Trophoblast cell (in vitro differentiated cells and primary cell): ENCODE measurements around the gene TRDN.

ENCODE experiments used
- DNase-seq, 2 donors: peaks; one replicate each; pipeline ENCODE4 v3.0.0-alpha.2; 2016
- H2AFZ ChIP-seq: 2 replicates; pipeline ENCODE4 v1.6.1; 2013; ENCODE audit warnings: low read length, moderate library complexity, mild to moderate bottlenecking; ENCODE audit not compliant: insufficient read depth, poor library complexity
- H2AK5ac ChIP-seq: 2 replicates; pipeline ENCODE4 v1.6.1; 2013; ENCODE audit warnings: mild to moderate bottlenecking, low read length
- H2BK120ac ChIP-seq: 2 replicates; pipeline ENCODE4 v1.6.1; 2013; ENCODE audit warnings: low read length, mild to moderate bottlenecking, moderate library complexity; ENCODE audit not compliant: insufficient read depth, poor library complexity
- H2BK12ac ChIP-seq: 2 replicates; pipeline ENCODE4 v1.6.1; 2013; ENCODE audit warnings: mild to moderate bottlenecking, low read length, moderate library complexity
- H2BK5ac ChIP-seq: 2 replicates; pipeline ENCODE4 v1.6.1; 2013; ENCODE audit warnings: low read length, low read depth, moderate library complexity, mild to moderate bottlenecking; ENCODE audit not compliant: poor library complexity
- H3K14ac ChIP-seq: 2 replicates; pipeline ENCODE4 v1.6.1; 2013; ENCODE audit warnings: mild to moderate bottlenecking, low read length
- H3K18ac ChIP-seq: 2 replicates; pipeline ENCODE4 v1.6.1; 2013; ENCODE audit warnings: mild to moderate bottlenecking, low read length
- H3K23ac ChIP-seq: 2 replicates; pipeline ENCODE4 v1.6.1; 2013; ENCODE audit warnings: low read length
- H3K27ac ChIP-seq: 2 replicates; pipeline ENCODE4 v1.5.1; 2013; ENCODE audit warnings: low read depth, mild to moderate bottlenecking, inconsistent platforms, low read length, moderate library complexity
- H3K27me3 ChIP-seq: 2 replicates; pipeline ENCODE4 v1.6.1; 2013; ENCODE audit warnings: inconsistent platforms, mild to moderate bottlenecking, low read length, moderate library complexity; ENCODE audit not compliant: insufficient read depth
- H3K36me3 ChIP-seq, 2 experiments: 1 replicate in 1 of 2; 2 replicates in 1 of 2; pipeline ENCODE4 v1.6.1; 2013; ENCODE audit warnings: low read length in 2 of 2, mild to moderate bottlenecking in 2 of 2, moderate library complexity in 1 of 2; ENCODE audit not compliant: insufficient read depth in 2 of 2, control insufficient read depth in 1 of 2
- H3K4ac ChIP-seq: 2 replicates; pipeline ENCODE4 v1.6.1; 2013; ENCODE audit warnings: low read depth, mild to moderate bottlenecking, low read length, moderate library complexity
- H3K4me1 ChIP-seq, 2 experiments: 1 replicate in 1 of 2; 2 replicates in 1 of 2; pipeline ENCODE4 v1.6.1; 2013; ENCODE audit warnings: low read length in 2 of 2, mild to moderate bottlenecking in 2 of 2, moderate library complexity in 1 of 2; ENCODE audit not compliant: insufficient read depth in 2 of 2, control insufficient read depth in 1 of 2
- H3K4me2 ChIP-seq: 2 replicates; pipeline ENCODE4 v1.6.1; 2013; ENCODE audit warnings: inconsistent platforms, mild to moderate bottlenecking, low read length, moderate library complexity
- H3K4me3 ChIP-seq: 2 replicates; pipeline ENCODE4 v1.5.1; 2013; ENCODE audit warnings: mild to moderate bottlenecking, low read depth, low read length, inconsistent platforms
- H3K79me1 ChIP-seq: one replicate; pipeline ENCODE4 v1.6.1; 2013; ENCODE audit warnings: low read length
- H3K79me2 ChIP-seq: 2 replicates; pipeline ENCODE4 v1.6.1; 2013; ENCODE audit warnings: low read length, mild to moderate bottlenecking; ENCODE audit not compliant: control insufficient read depth, insufficient read depth, poor library complexity
- H3K9ac ChIP-seq: 2 replicates; pipeline ENCODE4 v1.6.1; 2013; ENCODE audit warnings: mild to moderate bottlenecking, low read length
- H3K9me3 ChIP-seq: 2 replicates; pipeline ENCODE4 v1.6.1; 2013; ENCODE audit warnings: low read depth, mild to moderate bottlenecking, control low read depth, inconsistent platforms, low read length; ENCODE audit not compliant: insufficient read depth
- H4K12ac ChIP-seq: 2 replicates; pipeline ENCODE4 v1.6.1; 2013; ENCODE audit warnings: low read depth, mild to moderate bottlenecking, low read length, moderate library complexity
- H4K8ac ChIP-seq: 2 replicates; pipeline ENCODE4 v1.6.1; 2013; ENCODE audit warnings: low read depth, mild to moderate bottlenecking, low read length, moderate library complexity
- H4K91ac ChIP-seq: one replicate; pipeline ENCODE4 v1.6.1; 2013; ENCODE audit warnings: low read depth, mild to moderate bottlenecking, low read length, moderate library complexity
- WGBS: extraction: QIAGEN DNeasy Blood & Tissue Kit; methylation state at CpG from one replicate; pipeline ENCODE4 v1.1.7; 2013; ENCODE audit warnings: missing lambda C conversion rate; ENCODE audit not compliant: insufficient read length, insufficient coverage; ENCODE audit errors: extremely low coverage; 5-methylcytosine and 5-hydroxymethylcytosine counted together

The TRDN gene

DNA sequence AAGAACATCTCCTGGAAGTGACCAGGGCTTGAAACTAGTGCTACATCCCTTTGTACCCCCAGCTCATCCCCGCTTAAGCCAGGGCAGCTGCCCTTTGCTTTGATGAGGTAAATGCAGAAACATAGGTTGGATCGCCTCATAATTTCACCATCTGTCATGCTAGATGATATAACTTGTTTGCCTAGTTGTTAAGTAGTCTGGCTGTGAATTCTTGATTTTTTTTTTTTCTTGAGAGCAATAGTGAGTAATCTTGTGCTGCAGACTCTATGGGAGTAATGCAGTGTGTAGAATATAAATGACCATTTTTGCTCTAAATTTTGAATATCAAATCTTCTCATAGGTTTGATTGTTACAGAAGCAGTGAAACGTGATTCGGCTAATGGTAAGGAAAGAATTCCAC is 4.1 kb downstream of the TRDN start:
- DNase-seq: no peak
- Histone ChIP-seq H2BK120ac (no peak overlapping the region), H3K4ac (no peak overlapping the region), H3K27me3 (no peaks in the 10 kb centered on the region), H3K79me1 (no peaks in the 10 kb centered on the region), H3K27ac (no peak overlapping the region), H3K36me3 (no peaks in the 10 kb centered on the region), H3K18ac (no peak overlapping the region), H3K14ac (no peak overlapping the region), H3K4me3 (no peak overlapping the region), H3K4me1 (no peaks in the 10 kb centered on the region), H4K12ac (no peak overlapping the region), H2BK5ac (no peak overlapping the region), H2BK12ac (no peak overlapping the region), H4K91ac (no peak overlapping the region), H3K9me3 (no peaks in the 10 kb centered on the region), H3K4me2 (no peak overlapping the region), H2AK5ac (no peak overlapping the region), H2AFZ (no peak overlapping the region), H3K79me2 (no peaks in the 10 kb centered on the region), H4K8ac (no peak overlapping the region), H3K9ac (no peak overlapping the region), H3K23ac (no peak overlapping the region)
- WGBS: no CpG with 5 or more reads among the region's 4 CpGs

DNA sequence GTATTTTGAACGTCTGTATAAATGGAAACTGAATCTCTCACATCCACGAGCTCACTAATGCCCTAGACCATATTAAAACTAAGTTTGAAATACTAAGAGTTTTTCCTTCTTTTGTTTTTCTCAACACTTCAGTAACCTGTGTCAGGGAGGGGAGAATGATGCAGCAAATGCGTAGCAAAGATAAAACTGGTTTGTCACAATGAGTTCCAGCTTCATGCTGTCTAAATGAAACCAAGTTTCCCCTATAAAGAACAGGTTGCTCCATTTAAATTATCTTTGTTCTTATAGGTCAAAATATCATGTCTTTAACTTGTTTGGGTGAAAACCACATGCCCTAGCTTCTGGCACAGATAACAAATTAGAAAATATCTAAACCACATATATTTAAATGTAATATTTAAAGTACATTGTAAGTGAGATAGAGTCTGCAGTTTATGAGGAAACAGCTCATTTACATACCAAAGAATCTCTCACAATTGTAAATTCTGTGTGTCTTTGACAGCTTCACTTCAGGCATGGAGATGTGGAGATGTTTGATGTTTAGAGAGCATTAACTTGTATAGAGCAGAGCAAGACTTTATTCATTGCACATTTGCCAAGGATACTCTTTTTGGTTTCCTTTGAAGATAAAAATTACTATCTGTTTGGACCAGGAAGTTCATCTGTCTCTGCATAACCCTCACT is 7.3 kb downstream of the TRDN start:
- Histone ChIP-seq H3K79me2 (no peaks in the 10 kb centered on the region), H3K4ac (no peak overlapping the region), H3K18ac (no peak overlapping the region), H3K36me3 (no peaks in the 10 kb centered on the region), H3K27me3 (no peaks in the 10 kb centered on the region), H3K4me1 (no peaks in the 10 kb centered on the region), H2AK5ac (no peak overlapping the region), H3K23ac (no peak overlapping the region), H3K4me3 (no peak overlapping the region), H2BK5ac (no peak overlapping the region), H3K9me3 (no peaks in the 10 kb centered on the region), H4K12ac (no peak overlapping the region), H3K14ac (no peak overlapping the region), H3K4me2 (no peak overlapping the region), H3K27ac (no peak overlapping the region), H3K9ac (no peak overlapping the region), H3K79me1 (no peaks in the 10 kb centered on the region), H2BK12ac (no peak overlapping the region), H2AFZ (no peak overlapping the region), H4K8ac (no peak overlapping the region), H4K91ac (no peak overlapping the region), H2BK120ac (no peak overlapping the region)
- WGBS: no CpG with 5 or more reads among the region's 3 CpGs
- no peak for DNase-seq

DNA sequence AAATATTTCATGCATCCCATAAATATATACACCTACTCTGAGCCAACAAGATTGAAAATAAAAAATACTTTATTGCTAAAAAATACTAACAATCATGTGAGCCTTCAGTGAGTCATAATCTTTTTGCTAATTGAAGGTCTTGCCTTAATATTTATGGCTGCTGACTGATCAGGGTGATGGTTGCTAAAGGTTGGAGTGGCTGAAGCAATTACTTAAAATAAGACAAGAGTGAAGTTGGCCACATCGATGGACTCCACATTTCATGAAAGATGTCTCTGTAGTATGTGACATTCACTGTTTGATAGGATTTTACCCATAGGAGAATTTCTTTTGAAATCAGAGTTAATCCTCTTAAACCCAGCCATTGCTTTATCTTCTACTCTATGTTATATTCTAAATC is 11.1 kb downstream of the TRDN start:
- Histone ChIP-seq H3K4me2 (no peak overlapping the region), H2AK5ac (no peak overlapping the region), H3K27me3 (no peaks in the 10 kb centered on the region), H3K14ac (no peak overlapping the region), H3K79me1 (no peaks in the 10 kb centered on the region), H4K12ac (no peak overlapping the region), H3K36me3 (no peaks in the 10 kb centered on the region), H3K4me1 (no peaks in the 10 kb centered on the region), H3K9me3 (no peaks in the 10 kb centered on the region), H2BK5ac (no peak overlapping the region), H3K79me2 (no peaks in the 10 kb centered on the region), H4K8ac (no peak overlapping the region), H2BK120ac (no peak overlapping the region), H3K27ac (no peak overlapping the region), H3K18ac (no peak overlapping the region), H3K23ac (no peak overlapping the region), H3K4ac (no peak overlapping the region), H2AFZ (no peak overlapping the region), H3K9ac (no peak overlapping the region), H2BK12ac (no peak overlapping the region), H3K4me3 (no peak overlapping the region), H4K91ac (no peak overlapping the region)
- no peak for DNase-seq
- WGBS: no CpG with 5 or more reads among the region's 1 CpG

DNA sequence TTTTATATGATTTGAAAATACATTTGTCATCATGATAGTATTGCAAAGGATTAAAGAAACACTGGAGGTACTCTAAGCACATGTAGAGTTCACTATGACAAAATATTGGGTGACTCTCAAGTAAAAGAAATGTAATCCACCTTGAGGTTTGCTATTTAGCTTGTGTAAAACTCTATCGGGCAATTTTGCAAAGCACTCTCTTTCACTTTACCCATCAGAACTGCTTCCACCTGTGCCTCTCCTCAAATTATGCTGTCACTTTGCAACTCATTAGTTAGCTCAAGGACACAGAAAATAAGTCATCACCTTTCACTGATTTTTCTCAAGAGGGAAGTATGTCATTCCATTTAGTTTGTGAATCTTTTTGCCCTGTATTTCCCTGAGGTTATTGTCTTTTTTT is 14.0 kb downstream of the TRDN start:
- Histone ChIP-seq H2BK12ac (no peak overlapping the region), H3K9ac (no peak overlapping the region), H3K9me3 (no peaks in the 10 kb centered on the region), H3K36me3 (no peaks in the 10 kb centered on the region), H2BK120ac (no peak overlapping the region), H3K4me1 (no peaks in the 10 kb centered on the region), H3K79me2 (no peaks in the 10 kb centered on the region), H3K14ac (no peak overlapping the region), H4K91ac (no peak overlapping the region), H2BK5ac (no peak overlapping the region), H3K4ac (no peak overlapping the region), H2AK5ac (no peak overlapping the region), H2AFZ (no peak overlapping the region), H3K4me3 (no peak overlapping the region), H3K18ac (no peak overlapping the region), H3K27me3 (no peaks in the 10 kb centered on the region), H4K8ac (no peak overlapping the region), H3K4me2 (no peak overlapping the region), H3K79me1 (no peaks in the 10 kb centered on the region), H3K27ac (no peak overlapping the region), H4K12ac (no peak overlapping the region), H3K23ac (no peak overlapping the region)
- no peak for DNase-seq
- WGBS: no CpG with 5 or more reads among the region's 1 CpG
